SHP77 treated with DMSO at 0.1 percent for 48 hours (cell line): ENCODE data around the gene GMDS.

Experiments
- DNase-seq: peaks from one replicate; lab custom pipeline; 2025; lab: John Stamatoyannopoulos, UW

GMDS gene

DNA sequence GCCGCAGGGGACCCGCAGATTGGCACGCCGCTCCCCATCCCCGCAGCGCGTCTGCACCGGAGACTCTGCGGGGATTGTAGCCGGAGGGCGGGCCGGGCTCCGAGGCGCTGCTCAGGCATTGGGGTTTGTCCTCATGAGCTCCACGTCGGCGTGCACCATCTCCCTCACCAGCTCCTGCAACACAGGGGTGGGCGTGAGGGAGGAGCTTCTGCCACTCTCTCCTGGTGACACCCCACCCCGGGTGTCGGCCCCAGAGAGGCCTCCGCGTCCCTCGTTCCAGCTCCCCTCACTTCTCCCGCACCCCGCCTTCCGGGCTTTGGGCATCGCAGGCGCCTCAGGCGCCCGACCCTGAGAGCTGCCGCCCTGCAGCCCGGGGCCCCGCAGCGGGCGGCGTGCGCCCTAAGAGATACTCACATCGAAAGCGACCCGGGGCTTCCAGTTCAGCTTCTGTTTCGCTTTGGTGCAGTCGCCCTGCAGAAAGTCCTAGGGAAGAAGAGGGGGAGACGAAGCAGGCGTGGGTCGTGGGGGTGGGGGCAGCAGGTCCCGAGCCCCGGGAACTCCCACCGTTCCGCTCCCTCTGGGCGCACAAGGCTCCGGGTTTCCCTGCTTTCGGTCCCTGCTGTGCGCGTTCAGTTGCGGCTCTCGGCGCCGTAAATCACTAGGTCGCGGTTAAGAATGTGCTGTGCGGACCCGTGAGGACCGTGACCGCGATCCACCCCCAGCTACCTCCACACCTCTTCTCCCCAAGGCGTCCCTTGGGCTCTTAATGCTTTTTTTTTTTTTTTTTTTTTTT lies 621.2 kb downstream of the GMDS start:
- DNase-seq, result no peak

GRCh38 chr6:1623769-1624057 lies 621.7 kb downstream of the GMDS start:
- DNase-seq, result no peak

- DNase-seq, result no peak
Measured at GRCh38 chr6:1622851-1623768, 622.3 kb downstream of the GMDS start.

- no peak for DNase-seq
Measured at GRCh38 chr6:1622220-1622850, 623.1 kb downstream of the GMDS start.

DNA sequence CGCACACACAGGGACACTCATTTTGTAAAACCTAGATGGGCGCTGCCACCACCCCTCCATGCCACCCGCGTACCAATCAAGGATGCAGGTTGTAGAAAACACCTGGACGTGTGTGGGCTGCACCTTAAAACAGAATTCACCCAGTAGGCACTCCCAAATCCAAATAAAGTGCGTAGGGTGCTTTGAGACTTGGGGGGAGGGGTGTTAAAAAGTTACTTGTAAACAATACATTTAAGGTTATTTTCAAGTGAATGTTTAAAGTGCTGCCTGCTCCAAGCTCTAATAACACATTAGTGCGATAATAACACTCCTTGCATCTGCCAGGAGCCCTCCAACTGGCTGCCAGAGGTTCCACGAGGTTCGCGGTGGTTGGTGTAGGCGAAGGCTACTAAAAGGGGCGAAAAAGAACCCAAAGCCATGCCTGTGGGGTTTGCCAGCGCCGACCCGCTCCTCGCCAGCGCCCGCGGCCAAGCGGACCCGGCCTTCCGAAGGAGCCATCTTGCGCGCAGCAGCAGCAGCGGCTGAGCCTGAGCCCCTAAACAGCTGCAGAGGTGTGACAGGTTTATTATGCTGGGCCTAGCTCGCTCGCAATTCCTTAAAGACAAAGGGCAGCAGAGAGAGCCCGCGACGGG lies 624.2 kb downstream of the GMDS start:
- no peak for DNase-seq

GRCh38 chr6:1620504-1621069 lies 624.8 kb downstream of the GMDS start:
- DNase-seq, result no peak

DNA sequence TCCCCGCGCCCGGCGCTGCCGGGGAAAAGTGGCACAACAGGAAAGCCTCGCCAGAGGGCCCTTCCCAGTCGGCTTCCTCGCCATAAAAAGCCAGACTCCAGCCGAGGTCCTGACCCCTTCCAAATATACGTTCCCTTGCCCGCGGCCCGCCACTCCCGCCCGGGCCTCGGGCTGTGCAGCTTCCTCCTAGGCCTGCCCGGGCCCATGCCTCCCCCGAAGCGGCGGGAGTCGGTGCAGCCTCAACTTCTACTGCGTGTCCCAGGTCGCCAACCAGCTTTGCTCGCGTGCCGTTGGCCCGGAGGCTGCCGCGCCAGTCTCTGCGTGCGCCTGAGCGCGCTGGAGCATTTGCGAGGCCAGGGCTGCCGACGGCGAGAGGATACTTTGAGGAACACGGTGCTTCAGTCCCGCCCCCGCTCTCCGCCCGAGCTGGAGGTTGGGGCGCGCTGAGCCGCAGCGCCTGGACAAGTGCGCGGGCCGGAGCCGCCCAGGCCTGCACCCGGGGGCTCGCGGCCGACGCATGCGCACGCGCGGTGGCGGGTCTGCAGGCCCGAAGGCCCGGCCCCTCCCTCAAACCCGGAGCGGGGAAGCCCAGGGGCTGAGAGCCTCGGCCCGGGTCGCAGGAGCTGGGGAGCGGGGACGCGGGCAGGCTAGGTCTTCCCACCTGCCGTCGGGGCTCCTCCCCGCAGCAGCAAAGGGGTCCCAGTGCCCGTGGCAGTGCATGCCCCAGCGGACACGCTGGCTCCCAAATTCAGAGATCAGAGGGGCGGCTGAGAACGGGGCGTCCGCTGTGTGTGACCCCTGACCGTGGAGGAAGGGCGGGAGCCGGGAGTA lies 625.5 kb downstream of the GMDS start:
- no peak for DNase-seq

GRCh38 chr6:1619098-1619672 lies 626.2 kb downstream of the GMDS start:
- DNase-seq, result no peak

- DNase-seq, result no peak
Measured at GRCh38 chr6:1618311-1619097, 626.9 kb downstream of the GMDS start.

- no peak for DNase-seq
Measured at GRCh38 chr6:1617466-1618310, 627.7 kb downstream of the GMDS start.

- DNase-seq, result no peak
Measured at GRCh38 chr6:1616701-1617463, 628.5 kb downstream of the GMDS start.

GRCh38 chr6:1615853-1616420 lies 629.5 kb downstream of the GMDS start:
- no peak for DNase-seq

DNA sequence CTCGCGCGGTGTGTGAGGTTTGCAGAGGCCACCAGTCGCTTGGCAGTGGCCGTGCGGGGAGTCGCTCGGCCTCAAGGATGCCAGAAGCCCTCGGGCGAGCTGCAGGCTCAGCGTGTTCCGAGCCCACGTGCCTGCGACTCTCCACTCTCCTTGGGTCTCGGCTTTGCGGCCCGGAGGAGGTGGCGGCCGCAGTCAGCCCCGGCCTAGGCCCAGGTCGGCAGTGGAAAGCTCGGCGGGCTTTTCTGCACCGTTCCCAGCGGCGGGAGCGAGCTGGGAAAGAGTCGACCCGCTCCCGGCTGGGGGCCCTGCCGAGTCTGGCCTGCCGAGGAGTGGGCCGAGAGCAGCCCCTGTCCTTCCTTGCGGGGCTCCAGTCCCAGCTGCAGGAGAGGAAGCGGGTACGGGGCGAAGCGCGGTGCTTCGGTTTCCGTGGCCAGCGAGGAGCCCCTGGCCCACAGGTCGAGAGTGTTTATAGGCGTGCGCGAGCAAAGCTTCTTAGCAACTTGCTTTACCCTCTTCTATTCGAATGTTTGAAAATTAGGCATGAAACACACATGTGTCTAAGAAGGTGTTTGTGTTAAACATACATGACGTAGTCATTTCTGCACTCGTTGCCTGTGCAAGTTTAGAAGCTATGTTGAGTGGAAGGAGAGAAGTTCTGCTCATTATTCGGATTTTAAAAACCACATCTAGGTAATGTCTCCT lies 630.1 kb downstream of the GMDS start:
- no peak for DNase-seq

DNA sequence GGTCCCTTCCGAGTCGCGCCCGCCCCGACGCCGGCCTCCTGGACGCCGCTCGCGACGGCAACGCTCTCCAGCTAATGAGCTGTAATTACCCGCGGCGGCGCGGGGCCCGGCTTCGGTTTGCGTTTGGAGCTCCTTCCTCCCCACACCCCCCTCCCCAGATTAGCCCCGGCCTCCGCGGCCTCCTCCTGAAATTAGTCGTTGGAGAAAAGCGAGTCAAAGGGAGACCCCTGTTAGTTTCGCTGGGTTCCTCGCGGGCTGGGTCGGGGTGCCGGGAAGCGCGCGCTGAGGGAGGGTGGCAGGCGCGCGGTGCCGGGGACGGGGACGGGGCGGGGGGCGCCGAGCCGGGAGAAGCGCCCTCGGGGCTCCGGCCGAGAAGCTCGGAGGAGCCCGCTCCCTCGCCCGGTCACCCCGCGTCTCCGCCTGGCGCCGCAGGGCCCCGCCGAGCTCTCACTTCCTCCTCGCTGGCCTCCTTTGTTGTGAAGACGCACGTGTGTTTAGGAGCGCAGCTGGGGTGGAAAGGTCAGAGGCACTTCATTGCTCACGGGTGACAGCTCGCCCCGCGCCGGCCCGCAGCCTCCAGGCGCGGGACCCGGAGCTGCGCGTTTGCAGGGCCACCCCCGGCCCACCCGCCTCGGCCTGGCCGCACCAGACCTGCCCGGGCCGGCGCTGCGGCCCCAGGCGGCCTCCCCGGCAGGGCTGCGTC lies 630.8 kb downstream of the GMDS start:
- DNase-seq, result no peak

DNA sequence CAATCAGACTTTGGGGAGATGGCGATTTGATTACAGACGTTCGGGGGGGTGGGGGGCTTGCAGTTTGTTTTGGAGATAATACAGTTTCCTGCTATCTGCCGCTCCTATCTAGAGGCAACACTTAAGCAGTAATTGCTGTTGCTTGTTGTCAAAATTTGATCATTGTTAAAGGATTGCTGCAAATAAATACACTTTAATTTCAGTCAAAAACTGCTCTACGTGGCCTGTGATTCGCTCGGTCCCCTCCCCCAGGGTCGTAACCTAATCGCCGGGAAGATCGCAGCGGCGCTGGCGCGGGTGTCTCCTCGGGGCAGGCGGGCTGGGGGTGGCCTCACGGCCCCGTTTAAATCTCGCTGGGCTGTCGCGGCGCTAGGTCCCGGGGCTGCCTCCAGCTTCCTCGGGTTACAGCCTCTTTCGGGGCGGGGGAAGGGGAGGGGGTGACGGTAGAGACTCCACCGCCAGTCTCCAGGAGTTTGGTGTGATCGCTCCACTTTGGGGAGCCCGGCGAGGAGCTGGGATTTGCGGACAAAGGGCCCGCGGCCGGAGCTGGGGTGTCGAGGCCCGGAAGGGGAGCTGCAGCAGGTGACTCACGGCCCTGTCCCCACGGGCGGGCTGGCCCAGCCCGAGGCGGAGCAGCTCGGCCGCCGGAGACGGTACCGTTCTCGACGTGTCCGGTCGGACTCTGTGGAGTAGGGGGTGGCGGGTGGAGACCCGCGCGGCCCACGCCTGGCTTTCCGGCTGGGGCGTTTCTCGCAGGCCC lies 631.5 kb downstream of the GMDS start:
- no peak for DNase-seq

GRCh38 chr6:1613346-1613687 lies 632.1 kb downstream of the GMDS start:
- no peak for DNase-seq
